GM12892 (cell line): ENCODE measurements around the gene TBC1D14.
"Not testable (repeated sequence)": the region's sequence is repeated elsewhere in the genome, so short reads cannot be mapped to it uniquely, and the experiment has no call there.

Experiments used
- DNase-seq: peaks from one replicate; pipeline ENCODE4 v3.0.0; 2011; ENCODE audit not compliant: insufficient read length
- FAIRE-seq: peaks from 2 replicates; lab custom pipeline; 2011; peaks lifted over from hg19 to GRCh38; lab: Jason Lieb, UNC
- POLR2A ChIP-seq: IDR thresholded peaks from 2 replicates; pipeline ENCODE4 v1.6.1; 2011; ENCODE audit warnings: low read depth, low read length, control low read depth
- POLR2AphosphoS5 ChIP-seq: IDR thresholded peaks from 2 replicates; pipeline ENCODE4 v1.6.1; 2011; ENCODE audit warnings: low read depth, low read length, control low read depth
- TAF1 ChIP-seq: IDR thresholded peaks from 2 replicates; pipeline ENCODE4 v1.6.1; 2011; ENCODE audit warnings: low read depth, mild to moderate bottlenecking, control low read depth, low read length, borderline replicate concordance

Gene TBC1D14

GRCh38 chr4:7073526-7074390 lies 164.1 kb downstream of the TBC1D14 start:
- no peak for FAIRE-seq
- TF ChIP-seq POLR2A, result no peak
- no peak for TF ChIP-seq TAF1
- TF ChIP-seq POLR2AphosphoS5, result no peak
- peak; percentile 36 for DNase-seq

DNA sequence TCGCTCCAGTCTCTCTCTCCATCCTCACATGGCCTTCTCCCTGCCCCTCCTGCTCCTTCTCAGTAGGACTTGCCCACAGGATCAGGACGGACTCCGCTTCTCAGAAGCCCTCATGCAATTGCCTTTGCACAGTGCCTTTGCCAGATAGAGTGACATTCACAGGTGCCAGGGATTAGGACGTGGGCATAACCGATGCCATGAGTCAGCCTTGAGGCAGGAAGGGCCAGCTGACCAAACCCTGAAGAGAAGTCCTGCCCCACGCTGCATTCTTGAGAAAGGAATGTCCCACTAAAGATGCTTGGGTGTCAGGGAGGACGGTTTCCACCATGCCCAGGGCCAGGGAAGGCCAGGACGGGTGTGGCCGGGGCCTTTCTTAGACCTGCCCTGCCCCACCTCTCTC lies 164.8 kb downstream of the TBC1D14 start:
- FAIRE-seq (no peak), DNase-seq (no peak)
- TF ChIP-seq TAF1 (no peak), POLR2A (no peak), POLR2AphosphoS5 (no peak)

- DNase-seq (no peak), FAIRE-seq (no peak)
- TF ChIP-seq TAF1, result no peak
Measured at GRCh38 chr4:7075962-7076695, 166.5 kb downstream of the TBC1D14 start.

DNA sequence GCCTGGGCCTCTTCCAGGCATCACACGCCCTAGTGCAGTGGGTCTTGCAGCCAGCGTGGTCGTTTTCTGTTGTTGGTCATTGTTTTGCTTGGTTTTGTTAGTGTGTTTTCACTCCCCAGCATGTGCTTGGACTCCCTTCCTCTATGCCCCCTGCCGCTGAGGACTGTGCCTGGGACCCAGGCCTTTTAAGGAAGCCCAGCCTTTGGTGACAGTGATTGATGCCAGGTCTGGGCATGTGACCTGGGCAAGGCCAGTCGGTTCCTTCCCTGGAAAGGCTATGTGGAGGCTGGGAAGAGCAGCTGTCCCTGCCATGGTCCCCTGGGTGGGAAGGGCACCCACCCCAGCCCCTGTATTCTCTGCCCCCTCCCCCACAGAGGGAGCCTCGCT lies 167.1 kb downstream of the TBC1D14 start:
- FAIRE-seq (no peak), DNase-seq (no peak)
- TF ChIP-seq POLR2AphosphoS5 (no peak), TAF1 (no peak), POLR2A (no peak)

DNA sequence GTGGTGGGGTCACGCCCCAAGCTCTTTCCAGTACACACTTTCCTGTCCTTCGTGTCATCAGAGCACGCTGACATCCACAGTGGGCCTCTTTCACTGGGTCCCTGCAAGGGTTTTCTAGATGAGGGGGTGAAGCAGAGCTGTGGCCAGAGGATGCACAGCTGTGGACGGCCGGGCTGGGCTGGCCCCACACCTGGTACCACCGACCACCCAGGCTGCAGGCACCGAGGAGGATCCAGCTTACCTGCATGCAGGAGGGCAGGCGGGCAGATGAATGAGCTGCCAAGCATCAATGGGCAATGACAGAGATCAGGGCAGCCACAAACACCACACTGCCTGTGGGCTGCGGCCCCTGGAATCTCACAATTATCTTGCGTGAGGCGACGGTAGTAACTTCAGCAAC lies 167.7 kb downstream of the TBC1D14 start:
- no peak for DNase-seq
- TF ChIP-seq POLR2A, result no peak
- TF ChIP-seq TAF1, result no peak
- no peak for TF ChIP-seq POLR2AphosphoS5
- no peak for FAIRE-seq

DNA sequence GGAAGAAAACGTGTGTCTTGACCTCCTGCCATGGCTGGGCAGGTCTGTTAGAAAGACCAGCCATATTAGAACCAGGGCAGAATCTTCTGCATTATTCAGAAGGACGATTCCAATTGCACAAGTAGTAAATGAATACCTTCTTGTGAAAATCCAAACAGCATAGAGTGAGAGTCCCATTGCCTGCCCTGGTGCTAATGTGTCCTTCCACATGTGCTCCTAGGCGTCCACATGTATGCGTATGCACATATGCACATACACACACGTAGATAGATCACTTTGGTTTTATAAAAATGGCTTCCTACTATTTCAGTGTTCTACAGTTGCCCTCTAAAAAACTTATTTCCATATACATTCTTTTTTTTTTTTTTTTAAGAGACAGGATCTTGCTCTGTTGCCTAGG lies 168.4 kb downstream of the TBC1D14 start:
- FAIRE-seq, result no peak
- no peak for DNase-seq
- TF ChIP-seq POLR2AphosphoS5 (no peak), TAF1 (no peak), POLR2A (no peak)

DNA sequence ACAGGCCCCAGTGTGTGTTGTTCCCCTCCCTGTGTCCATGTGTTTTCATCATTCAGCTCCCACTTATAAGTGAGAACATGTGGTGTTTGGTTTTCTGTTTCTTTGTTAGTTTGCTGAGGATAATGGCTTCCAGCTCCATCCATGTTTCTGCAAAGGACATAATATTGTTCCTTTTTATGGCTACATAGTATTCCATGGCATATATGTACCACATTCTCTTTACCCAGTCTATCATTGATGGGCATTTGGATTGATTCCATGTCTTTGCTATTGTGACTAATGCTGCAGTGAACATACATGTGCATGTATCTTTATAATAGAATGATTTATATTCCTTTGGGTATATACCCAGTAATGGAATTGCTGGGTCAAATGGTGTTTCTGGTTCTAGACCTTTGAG lies 169.9 kb downstream of the TBC1D14 start:
- DNase-seq, FAIRE-seq: not testable (repeated sequence)

DNA sequence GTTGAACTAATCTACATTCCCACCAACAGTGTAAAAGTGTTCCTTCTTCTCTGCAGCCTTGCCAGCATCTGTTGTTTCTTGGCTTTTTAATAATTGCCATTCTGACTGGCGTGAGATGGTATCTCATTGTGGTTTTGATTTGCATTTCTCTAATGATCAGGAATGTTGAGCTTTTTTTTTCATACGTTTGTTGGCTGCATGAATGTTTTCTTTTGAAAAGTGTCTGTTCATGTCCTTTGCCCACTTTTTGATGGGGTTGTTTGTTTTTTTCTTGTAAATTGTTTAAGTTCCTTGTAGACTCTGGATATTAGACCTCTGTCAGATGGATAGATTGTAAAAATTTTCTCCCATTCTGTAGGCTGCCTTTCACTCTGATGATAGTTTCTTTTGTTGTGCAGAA lies 170.3 kb downstream of the TBC1D14 start:
- not testable (repeated sequence) for FAIRE-seq, DNase-seq
